HG03045 (cell line): Measurements from ENCODE around the gene PTGES.

Experiments used
- ATAC-seq: cut with Tn5 transposase; IDR thresholded peaks from one replicate; pipeline ENCODE4 v1.9.1; 2021; ENCODE audit warnings: mild to moderate bottlenecking, moderate library complexity; ENCODE audit not compliant: unreplicated experiment

The PTGES gene

GRCh38 chr9:129695870-129696269 lies 57.0 kb downstream of the PTGES start:
- no peak for ATAC-seq

DNA sequence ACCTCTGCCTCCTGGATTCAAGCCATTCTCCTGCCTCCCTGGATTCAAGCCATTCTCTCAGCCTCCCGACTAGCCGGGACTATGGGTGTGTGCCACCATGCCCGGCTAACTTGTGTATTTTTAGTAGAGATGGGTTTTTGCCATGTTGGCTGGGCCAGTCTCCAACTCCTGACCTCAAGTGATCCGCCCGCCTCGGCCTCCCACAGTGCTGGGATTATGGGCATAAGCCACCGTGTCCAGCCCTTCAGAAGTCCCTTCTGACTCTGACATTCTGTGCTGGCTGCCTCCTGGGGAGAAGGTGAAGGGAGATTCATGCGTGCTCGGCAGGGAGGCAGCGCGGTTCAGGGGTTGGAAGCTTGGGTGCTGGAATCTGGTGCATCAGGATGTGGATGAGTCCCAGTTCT lies 58.6 kb downstream of the PTGES start:
- ATAC-seq: no peak

GRCh38 chr9:129693741-129694140 lies 59.1 kb downstream of the PTGES start:
- no peak for ATAC-seq

DNA sequence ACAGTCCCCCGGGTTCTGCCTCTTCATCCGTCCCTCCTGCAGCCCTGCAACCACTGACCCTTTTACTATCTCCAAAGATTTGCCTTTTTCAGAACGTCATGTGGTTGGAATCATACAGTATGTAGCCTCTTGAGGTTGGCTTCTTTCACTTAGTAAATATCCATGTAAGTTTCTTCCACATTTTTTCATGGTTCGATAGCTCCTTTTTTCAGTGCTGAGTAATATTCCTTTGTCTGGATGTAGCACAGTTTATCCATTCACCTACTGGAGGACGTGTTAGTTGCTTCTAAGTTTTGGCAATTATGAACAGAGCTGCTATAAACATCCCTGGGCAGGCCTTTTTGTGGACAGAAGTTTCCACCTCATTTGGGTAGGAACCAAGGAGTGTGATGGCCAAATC lies 60.3 kb downstream of the PTGES start:
- no peak for ATAC-seq
